ENCODE results near the gene RFX8. TPM values are rescaled to one million over a fixed set of nuclear protein-coding genes. Genes with fewer than 3 reads are reported as not detected.

The RFX8 gene
- total and polyA plus RNA-seq, 2 of the 8 experiments (the other 6 are each of a cell fraction or from before 2014, with no cell fraction given), result 0.60 to 0.97 TPM

GRCh38 chr2:101502095-101502494 is 27.2 kb upstream of the RFX8 start (continued):
- TF ChIP-seq RBBP5 (IDR thresholded peaks at IDR 0.05; ENCODE audit: borderline replicate concordance, low read depth, low read length) (no peak), ASH2L (IDR thresholded peaks at IDR 0.05; ENCODE audit: low read length) (no peak), SIN3A (conservative IDR thresholded peaks at IDR 0.05 in 1 of 2, IDR thresholded peaks at IDR 0.05 in 1 of 2; ENCODE audit: low read depth in 1 of 2, low read length in 2 of 2) (no peak), CTBP2 (IDR thresholded peaks at IDR 0.05; ENCODE audit: borderline replicate concordance, insufficient read depth, insufficient read length, low read length) (no peak)

Data from H1 (cell line).